ENCODE results near the gene ESF1.

ESF1 gene, protein sequence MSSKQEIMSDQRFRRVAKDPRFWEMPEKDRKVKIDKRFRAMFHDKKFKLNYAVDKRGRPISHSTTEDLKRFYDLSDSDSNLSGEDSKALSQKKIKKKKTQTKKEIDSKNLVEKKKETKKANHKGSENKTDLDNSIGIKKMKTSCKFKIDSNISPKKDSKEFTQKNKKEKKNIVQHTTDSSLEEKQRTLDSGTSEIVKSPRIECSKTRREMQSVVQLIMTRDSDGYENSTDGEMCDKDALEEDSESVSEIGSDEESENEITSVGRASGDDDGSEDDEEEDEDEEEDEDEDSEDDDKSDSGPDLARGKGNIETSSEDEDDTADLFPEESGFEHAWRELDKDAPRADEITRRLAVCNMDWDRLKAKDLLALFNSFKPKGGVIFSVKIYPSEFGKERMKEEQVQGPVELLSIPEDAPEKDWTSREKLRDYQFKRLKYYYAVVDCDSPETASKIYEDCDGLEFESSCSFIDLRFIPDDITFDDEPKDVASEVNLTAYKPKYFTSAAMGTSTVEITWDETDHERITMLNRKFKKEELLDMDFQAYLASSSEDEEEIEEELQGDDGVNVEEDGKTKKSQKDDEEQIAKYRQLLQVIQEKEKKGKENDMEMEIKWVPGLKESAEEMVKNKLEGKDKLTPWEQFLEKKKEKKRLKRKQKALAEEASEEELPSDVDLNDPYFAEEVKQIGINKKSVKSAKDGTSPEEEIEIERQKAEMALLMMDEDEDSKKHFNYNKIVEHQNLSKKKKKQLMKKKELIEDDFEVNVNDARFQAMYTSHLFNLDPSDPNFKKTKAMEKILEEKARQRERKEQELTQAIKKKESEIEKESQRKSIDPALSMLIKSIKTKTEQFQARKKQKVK

DNA sequence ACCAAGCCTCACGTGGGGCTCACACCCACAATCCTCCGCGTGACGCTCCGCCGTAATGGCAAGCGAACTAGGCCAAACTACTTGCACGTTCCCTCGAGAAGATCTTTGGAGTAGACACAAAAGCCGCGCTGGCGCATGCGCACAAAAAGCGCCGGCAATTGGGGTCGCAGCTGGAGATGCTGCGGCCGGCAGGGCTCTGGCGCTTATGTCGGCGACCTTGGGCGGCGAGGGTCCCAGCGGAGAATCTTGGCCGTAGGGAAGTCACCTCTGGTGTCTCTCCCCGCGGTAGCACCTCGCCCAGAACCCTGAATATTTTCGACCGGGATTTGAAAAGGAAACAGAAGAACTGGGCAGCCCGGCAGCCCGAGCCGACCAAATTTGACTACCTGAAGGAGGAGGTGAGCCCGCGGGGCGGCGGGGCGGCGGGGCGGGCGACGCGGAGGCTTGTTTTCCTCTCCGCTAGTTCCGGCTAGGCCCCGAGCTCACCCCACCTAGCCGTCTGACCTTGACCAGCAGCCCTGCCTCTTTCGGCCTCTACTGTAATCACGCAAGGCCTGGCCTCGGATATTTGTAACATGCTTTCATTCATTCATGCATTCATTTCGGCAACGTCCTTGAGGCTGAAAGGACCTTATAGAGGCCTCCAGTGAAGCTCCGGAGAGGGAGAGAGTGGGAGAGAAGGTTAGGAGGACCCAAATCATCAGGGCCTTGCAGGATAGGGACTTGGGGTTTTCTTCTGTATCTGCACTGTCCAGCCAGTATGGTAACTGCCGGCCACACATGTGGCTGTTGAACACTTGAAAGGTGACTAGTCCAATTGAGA is at the start of gene ESF1, which contains the start of gene NDUFAF5:
Gene ESF1 (minus strand): TSS at position 27 of the 823 bp plus-strand sequence. CDS start 1,779 bp downstream, outside the sequence.
Gene NDUFAF5 (plus strand): TSS at position 136 of the 823 bp plus-strand sequence. CDS start 41 bp downstream, at position 177.
- CTCF ChIA-PET = interaction anchor here (1.8 kb wide), 1 partner anchor 13 kb away, joined by 9 read pairs; no protein-coding TSS in a partner anchor
- POLR2A ChIA-PET = interaction anchor here (0.8 to 1.9 kb wide), 11 partner anchors 8 to 483 kb away, joined by 3 to 6 read pairs (median 3); partner anchors contain the start of gene MACROD2
- DNase-seq (ENCODE audit: extremely low spot score) = peak; percentile 89
- TF ChIP-seq NFRKB (IDR thresholded peaks at IDR 0.05) (no peak), ARNT (IDR thresholded peaks at IDR 0.05) (no peak), PKNOX1 (IDR thresholded peaks at IDR 0.05) (no peak), FOXA1 (IDR thresholded peaks at IDR 0.05) (no peak), SP1 (IDR thresholded peaks at IDR 0.05) (no peak), TARDBP (IDR thresholded peaks at IDR 0.05) (no peak), FOXM1 (IDR thresholded peaks at IDR 0.05; ENCODE audit: borderline replicate concordance) (no peak), FOXK2 (IDR thresholded peaks at IDR 0.05) (no peak), LEF1 (IDR thresholded peaks at IDR 0.05; ENCODE audit: borderline replicate concordance) (no peak), ELF4 (IDR thresholded peaks at IDR 0.05) (peak; percentile 44), L3MBTL2 (conservative IDR thresholded peaks at IDR 0.05) (peak; percentile 45), SUZ12 (IDR thresholded peaks at IDR 0.05) (no peak), HDGF (IDR thresholded peaks at IDR 0.05; ENCODE audit: borderline replicate concordance) (no peak), CTBP1 (IDR thresholded peaks at IDR 0.05; ENCODE audit: borderline replicate concordance) (peak; percentile 60; the same call in 1 of the 2 replicates), ZNF384 (IDR thresholded peaks at IDR 0.05) (no peak), BHLHE40 (IDR thresholded peaks at IDR 0.05; ENCODE audit: borderline replicate concordance) (no peak)

DNA sequence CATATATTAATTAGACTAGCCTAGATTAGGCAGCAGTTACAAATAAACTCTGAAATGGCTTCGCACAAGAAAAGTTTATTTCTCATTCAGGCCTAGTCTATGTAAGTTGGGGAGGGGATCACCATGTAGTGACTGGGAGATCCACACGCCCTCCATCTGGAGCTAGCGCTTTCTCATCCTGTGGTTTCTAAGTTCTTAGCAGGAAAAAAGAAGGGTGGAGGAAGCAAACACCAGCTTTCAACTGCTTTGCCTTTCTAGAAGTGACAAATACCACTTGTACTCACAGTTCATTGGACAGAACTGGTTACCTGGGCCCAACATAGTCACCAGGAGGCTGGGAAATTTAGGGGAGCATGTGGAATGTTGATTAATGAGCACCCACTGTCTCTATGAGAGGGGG is 46.8 kb upstream of the ESF1 start:
- no peak for DNase-seq (ENCODE audit: extremely low spot score)
- POLR2A ChIA-PET = no interaction called here
- no peak for TF ChIP-seq FOXK2 (IDR thresholded peaks at IDR 0.05)
- TF ChIP-seq FOXA1 (IDR thresholded peaks at IDR 0.05) = no peak
- TF ChIP-seq SP1 (IDR thresholded peaks at IDR 0.05) = no peak
- TF ChIP-seq PKNOX1 (IDR thresholded peaks at IDR 0.05) = no peak
- no peak for TF ChIP-seq NFRKB (IDR thresholded peaks at IDR 0.05)
- no peak for TF ChIP-seq L3MBTL2 (conservative IDR thresholded peaks at IDR 0.05)
- TF ChIP-seq TARDBP (IDR thresholded peaks at IDR 0.05) = no peak
- TF ChIP-seq ZNF384 (IDR thresholded peaks at IDR 0.05) = no peak
- no peak for TF ChIP-seq ELF4 (IDR thresholded peaks at IDR 0.05)
- no peak for TF ChIP-seq ARNT (IDR thresholded peaks at IDR 0.05)
- CTCF ChIA-PET = interaction anchor here (0.8 kb wide), 1 partner anchor 13 kb away, joined by 3 read pairs; no protein-coding TSS in a partner anchor

DNA sequence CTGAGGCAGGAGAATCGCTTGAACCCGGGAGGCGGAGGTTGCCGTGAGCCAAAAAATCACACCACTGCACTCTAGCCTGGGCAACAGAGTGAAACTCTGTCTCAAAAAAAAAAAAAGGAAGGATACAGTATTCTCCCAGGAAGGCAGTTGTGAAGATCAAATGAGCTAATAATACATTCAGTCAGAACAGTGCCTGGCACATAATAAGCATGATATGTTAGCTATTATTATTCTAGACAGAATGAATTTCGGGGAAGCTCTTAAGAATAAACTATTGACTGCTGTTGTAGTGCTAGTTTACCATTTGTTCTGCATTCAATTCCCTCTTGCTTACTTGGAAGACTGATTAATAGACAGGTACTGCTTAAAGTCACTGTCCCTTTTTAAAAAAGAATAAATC is 40.7 kb upstream of the ESF1 start:
- CTCF ChIA-PET = interaction anchor here (0.6 kb wide), 1 partner anchor 36 kb away, joined by 3 read pairs; no protein-coding TSS in a partner anchor
- no peak for DNase-seq (ENCODE audit: extremely low spot score)
- POLR2A ChIA-PET = no interaction called here
- no peak for TF ChIP-seq SP1 (IDR thresholded peaks at IDR 0.05)
- no peak for TF ChIP-seq NFRKB (IDR thresholded peaks at IDR 0.05)
- TF ChIP-seq FOXA1 (IDR thresholded peaks at IDR 0.05) = no peak
- TF ChIP-seq ZNF384 (IDR thresholded peaks at IDR 0.05) = no peak
- TF ChIP-seq CTBP1 (IDR thresholded peaks at IDR 0.05; ENCODE audit: borderline replicate concordance) = no peak
- no peak for TF ChIP-seq SUZ12 (IDR thresholded peaks at IDR 0.05)
- no peak for TF ChIP-seq FOXK2 (IDR thresholded peaks at IDR 0.05)
- no peak for TF ChIP-seq ELF4 (IDR thresholded peaks at IDR 0.05)
- no peak for TF ChIP-seq ARNT (IDR thresholded peaks at IDR 0.05)
- TF ChIP-seq PKNOX1 (IDR thresholded peaks at IDR 0.05) = no peak
- TF ChIP-seq TARDBP (IDR thresholded peaks at IDR 0.05) = no peak

GRCh38 chr20:13824459-13824858 is 39.7 kb upstream of the ESF1 start:
- TF ChIP-seq BHLHE40 (IDR thresholded peaks at IDR 0.05; ENCODE audit: borderline replicate concordance) (no peak), PKNOX1 (IDR thresholded peaks at IDR 0.05) (no peak), L3MBTL2 (conservative IDR thresholded peaks at IDR 0.05) (no peak), CTBP1 (IDR thresholded peaks at IDR 0.05; ENCODE audit: borderline replicate concordance) (no peak), FOXA1 (IDR thresholded peaks at IDR 0.05) (no peak), ARNT (IDR thresholded peaks at IDR 0.05) (no peak), TARDBP (IDR thresholded peaks at IDR 0.05) (no peak), LEF1 (IDR thresholded peaks at IDR 0.05; ENCODE audit: borderline replicate concordance) (no peak), SP1 (IDR thresholded peaks at IDR 0.05) (no peak)
- DNase-seq (ENCODE audit: extremely low spot score) = no peak
- ChIA-PET CTCF (no interaction called here), POLR2A (no interaction called here)

Measured in HEK293T (cell line).